OCI-LY1 (cell line): ENCODE results near the gene TTYH3.

ENCODE experiments used
- H2AFZ ChIP-seq: fragments of 200-600 bp; sonication (generic), shearing (Covaris generic); 2 replicates; pipeline ENCODE4 v1.6.0; 2014; ENCODE audit warnings: antibody characterized with exemption, mild to moderate bottlenecking, low read length
- H3F3A ChIP-seq: fragments of 200-600 bp; sonication (generic), shearing (Covaris generic); 2 replicates; pipeline ENCODE4 v1.6.0; 2014; ENCODE audit warnings: mild to moderate bottlenecking, antibody characterized with exemption, low read length, moderate library complexity; ENCODE audit not compliant: insufficient read depth
- H3K27ac ChIP-seq: fragments of 200-600 bp; sonication (generic); 2 replicates; pipeline ENCODE4 v1.5.1; 2014; ENCODE audit warnings: low read length, mixed run types, mild to moderate bottlenecking, low read depth; ENCODE audit not compliant: poor library complexity, severe bottlenecking
- H3K27me3 ChIP-seq: fragments of 200-600 bp; sonication (generic); 2 replicates; pipeline ENCODE4 v1.6.0; 2014; ENCODE audit warnings: antibody characterized with exemption, mild to moderate bottlenecking, low read length, moderate library complexity; ENCODE audit not compliant: insufficient read depth
- H3K36me3 ChIP-seq: fragments of 200-600 bp; sonication (generic); 2 replicates; pipeline ENCODE4 v1.6.1; 2014; ENCODE audit warnings: mild to moderate bottlenecking, antibody characterized with exemption, low read length, moderate library complexity, mixed read lengths; ENCODE audit not compliant: insufficient read depth
- H3K4me1 ChIP-seq: fragments of 200-600 bp; sonication (generic); 2 replicates; pipeline ENCODE4 v1.5.1; 2014; ENCODE audit warnings: mild to moderate bottlenecking, low read length, moderate library complexity; ENCODE audit not compliant: insufficient read depth, severe bottlenecking
- H3K4me2 ChIP-seq: fragments of 200-600 bp; sonication (generic), shearing (Covaris generic); 2 replicates; pipeline ENCODE4 v1.6.1; 2014; ENCODE audit warnings: low read length
- H3K4me3 ChIP-seq: fragments of 200-600 bp; sonication (generic); 2 replicates; pipeline ENCODE4 v1.5.1; 2014; ENCODE audit warnings: low read length, low read depth, mild to moderate bottlenecking, mixed read lengths; ENCODE audit not compliant: poor library complexity, severe bottlenecking
- H3K79me2 ChIP-seq: fragments of 200-600 bp; shearing (Covaris generic); 2 replicates; pipeline ENCODE4 v1.6.1; 2016; ENCODE audit warnings: mixed run types, low read length, mixed read lengths; ENCODE audit not compliant: insufficient read depth
- H3K9ac ChIP-seq: fragments of 200-600 bp; sonication (generic), shearing (Covaris generic); 2 replicates; pipeline ENCODE4 v1.6.1; 2014; ENCODE audit warnings: mild to moderate bottlenecking, low read length, mixed read lengths
- H3K9me2 ChIP-seq: fragments of 200-600 bp; sonication (generic), shearing (Covaris generic); 2 replicates; pipeline ENCODE4 v1.6.1; 2014; ENCODE audit warnings: low read depth, mild to moderate bottlenecking, low read length, mixed read lengths
- H3K9me3 ChIP-seq: fragments of 200-600 bp; shearing (Covaris generic); 2 replicates; pipeline ENCODE4 v1.6.1; 2014; ENCODE audit warnings: low read length, mixed read lengths
- H4K20me1 ChIP-seq: fragments of 200-600 bp; sonication (generic), shearing (Covaris generic); 2 replicates; pipeline ENCODE4 v1.6.0; 2016; ENCODE audit warnings: mild to moderate bottlenecking, low read length; ENCODE audit not compliant: insufficient read depth
- EZH2 ChIP-seq: fragments of 200-600 bp; sonication (generic), shearing (Covaris generic); IDR thresholded peaks from 2 replicates; pipeline ENCODE4 v1.8.0; 2017; ENCODE audit warnings: borderline replicate concordance, mixed run types, mild to moderate bottlenecking, antibody characterized with exemption, low read length, moderate library complexity, mixed read lengths
- TF ChIP-seq, protein P1 (sequence below): fragments of 200-600 bp; sonication (generic), shearing (Covaris generic); IDR thresholded peaks from 2 replicates; pipeline ENCODE4 v1.5.1; 2017; ENCODE audit warnings: mild to moderate bottlenecking, antibody characterized with exemption, low read length, moderate library complexity, mixed read lengths

The TTYH3 gene

DNA sequence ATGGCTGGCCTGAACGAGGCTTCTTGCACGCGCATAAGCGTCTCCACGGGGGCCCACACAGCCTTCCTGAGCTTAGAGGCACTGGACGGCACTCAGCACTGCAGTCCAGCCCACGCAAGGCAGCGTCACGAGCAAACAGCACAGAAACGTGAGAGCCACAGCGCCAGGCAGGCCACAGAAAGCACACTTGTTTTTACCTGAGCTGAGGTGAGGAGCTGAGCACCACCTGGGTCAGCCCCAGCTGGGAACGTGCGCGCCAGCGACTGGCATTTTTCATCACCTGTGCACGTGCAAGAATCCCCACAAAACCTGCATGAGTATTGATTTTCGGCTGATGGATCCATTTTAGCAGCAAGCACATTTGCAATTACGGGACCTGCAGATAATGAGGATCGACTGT is 46.3 kb upstream of the TTYH3 start:
- peaks cover 5% of the 10 kb centered on the region; the same call in 1 of the 2 replicates for H3K27me3 ChIP-seq
- H3K4me2 ChIP-seq = no peak overlapping the region

GRCh38 chr7:2586326-2587020 is 45.3 kb upstream of the TTYH3 start:
- no peaks in the 10 kb centered on the region for H3K36me3 ChIP-seq
- H3K4me1 ChIP-seq = no peaks in the 10 kb centered on the region
- no peak overlapping the region for H3K9ac ChIP-seq
- H3K27me3 ChIP-seq = peaks cover 9% of the 10 kb centered on the region; the same call in 1 of the 2 replicates
- no peaks in the 10 kb centered on the region for H4K20me1 ChIP-seq
- H3K9me3 ChIP-seq = no peaks in the 10 kb centered on the region
- H3K79me2 ChIP-seq = no peaks in the 10 kb centered on the region
- TF ChIP-seq EZH2 = no peak
- TF ChIP-seq, protein P1, sequence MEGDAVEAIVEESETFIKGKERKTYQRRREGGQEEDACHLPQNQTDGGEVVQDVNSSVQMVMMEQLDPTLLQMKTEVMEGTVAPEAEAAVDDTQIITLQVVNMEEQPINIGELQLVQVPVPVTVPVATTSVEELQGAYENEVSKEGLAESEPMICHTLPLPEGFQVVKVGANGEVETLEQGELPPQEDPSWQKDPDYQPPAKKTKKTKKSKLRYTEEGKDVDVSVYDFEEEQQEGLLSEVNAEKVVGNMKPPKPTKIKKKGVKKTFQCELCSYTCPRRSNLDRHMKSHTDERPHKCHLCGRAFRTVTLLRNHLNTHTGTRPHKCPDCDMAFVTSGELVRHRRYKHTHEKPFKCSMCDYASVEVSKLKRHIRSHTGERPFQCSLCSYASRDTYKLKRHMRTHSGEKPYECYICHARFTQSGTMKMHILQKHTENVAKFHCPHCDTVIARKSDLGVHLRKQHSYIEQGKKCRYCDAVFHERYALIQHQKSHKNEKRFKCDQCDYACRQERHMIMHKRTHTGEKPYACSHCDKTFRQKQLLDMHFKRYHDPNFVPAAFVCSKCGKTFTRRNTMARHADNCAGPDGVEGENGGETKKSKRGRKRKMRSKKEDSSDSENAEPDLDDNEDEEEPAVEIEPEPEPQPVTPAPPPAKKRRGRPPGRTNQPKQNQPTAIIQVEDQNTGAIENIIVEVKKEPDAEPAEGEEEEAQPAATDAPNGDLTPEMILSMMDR = no peak
- H3K4me2 ChIP-seq = no peak overlapping the region
- H3K27ac ChIP-seq = no peak overlapping the region
- H3K9me2 ChIP-seq = no peaks in the 10 kb centered on the region
- no peak overlapping the region for H3K4me3 ChIP-seq
- H3F3A ChIP-seq = no peaks in the 10 kb centered on the region
- H2AFZ ChIP-seq = no peak overlapping the region

More for the DNA sequence above, 46.3 kb upstream of the TTYH3 start:
- Histone ChIP-seq H4K20me1 (no peaks in the 10 kb centered on the region), H3K9me3 (no peaks in the 10 kb centered on the region), H3F3A (no peaks in the 10 kb centered on the region), H3K9ac (no peak overlapping the region), H2AFZ (no peak overlapping the region), H3K4me1 (no peaks in the 10 kb centered on the region), H3K27ac (no peak overlapping the region), H3K36me3 (no peaks in the 10 kb centered on the region), H3K79me2 (no peaks in the 10 kb centered on the region), H3K9me2 (no peaks in the 10 kb centered on the region), H3K4me3 (no peak overlapping the region)
- TF ChIP-seq, protein P1 = no peak
- no peak for TF ChIP-seq EZH2

- H3K4me1 ChIP-seq = no peaks in the 10 kb centered on the region
- no peaks in the 10 kb centered on the region for H4K20me1 ChIP-seq
- H3K9me2 ChIP-seq = no peaks in the 10 kb centered on the region
- no peak overlapping the region for H3K4me3 ChIP-seq
- no peak overlapping the region for H3K27ac ChIP-seq
- no peaks in the 10 kb centered on the region for H3K36me3 ChIP-seq
- no peaks in the 10 kb centered on the region for H3F3A ChIP-seq
- no peak for TF ChIP-seq EZH2
- TF ChIP-seq, protein P1 = no peak
- H2AFZ ChIP-seq = no peak overlapping the region
- no peak overlapping the region for H3K9ac ChIP-seq
- no peak overlapping the region for H3K4me2 ChIP-seq
- no peaks in the 10 kb centered on the region for H3K79me2 ChIP-seq
- H3K27me3 ChIP-seq = peaks cover 9% of the 10 kb centered on the region; the same call in 1 of the 2 replicates
- no peaks in the 10 kb centered on the region for H3K9me3 ChIP-seq
Observed at GRCh38 chr7:2587134-2587533, 44.7 kb upstream of the TTYH3 start.
